HepG2 (cell line): ENCODE data around the gene PAK1IP1. TPM values are rescaled to one million over a fixed set of nuclear protein-coding genes. Genes with fewer than 3 reads are reported as not detected.

ENCODE experiments used
- MAFF ChIP-seq: IDR thresholded peaks from 2 replicates; pipeline ENCODE4 v1.6.1; 2011; ENCODE audit warnings: low read depth, low read length, improper control_type of control experiment
- MED1 ChIP-seq: sonication (generic); formaldehyde crosslinking; IDR thresholded peaks from 2 replicates; pipeline ENCODE4 v1.4.0; 2020; ENCODE audit warnings: missing genetic modification reagents
- NAIF1 ChIP-seq: sonication (generic); formaldehyde crosslinking; IDR thresholded peaks from 2 replicates; pipeline ENCODE4 v1.5.0; 2020; ENCODE audit warnings: mild to moderate bottlenecking, missing genetic modification reagents, borderline replicate concordance
- NCOR1 ChIP-seq: fragments of 200-600 bp; sonication (generic); IDR thresholded peaks from 2 replicates; pipeline ENCODE4 v1.7.0; 2017; ENCODE audit warnings: antibody characterized with exemption, low read length, borderline replicate concordance
- NR2C2 ChIP-seq: sonication (generic); formaldehyde crosslinking; IDR thresholded peaks from 2 replicates; pipeline ENCODE4 v1.4.0; 2020; ENCODE audit warnings: missing genetic modification reagents, mild to moderate bottlenecking, moderate library complexity, borderline replicate concordance
- NRL ChIP-seq: sonication (generic); formaldehyde crosslinking; IDR thresholded peaks from 2 replicates; pipeline ENCODE4 v1.5.0; 2020; ENCODE audit warnings: missing genetic modification reagents, mild to moderate bottlenecking, moderate library complexity, borderline replicate concordance
- PBX3 ChIP-seq: sonication (generic); formaldehyde crosslinking; IDR thresholded peaks from 2 replicates; pipeline ENCODE4 v1.8.1; 2023; ENCODE audit warnings: missing genetic modification reagents, inconsistent platforms, borderline replicate concordance
- TBP ChIP-seq: sonication (generic); formaldehyde crosslinking; IDR thresholded peaks from 2 replicates; pipeline ENCODE4 v1.5.0; 2020; ENCODE audit warnings: missing genetic modification reagents
- THAP9 ChIP-seq: sonication (generic); formaldehyde crosslinking; IDR thresholded peaks from 2 replicates; pipeline ENCODE4; 2020; ENCODE audit warnings: missing genetic modification reagents, mild to moderate bottlenecking, borderline replicate concordance
- U2AF2 ChIP-seq: fragments of 200-400 bp; formaldehyde crosslinking; IDR thresholded peaks from 2 replicates; pipeline ENCODE4 v1.6.1; 2017; ENCODE audit warnings: low read depth, mild to moderate bottlenecking, low read length
- ZBTB3 ChIP-seq: sonication (generic); formaldehyde crosslinking; IDR thresholded peaks from 2 replicates; pipeline ENCODE4 v1.4.0; 2020; ENCODE audit warnings: low read depth, mild to moderate bottlenecking, moderate library complexity, missing genetic modification reagents, borderline replicate concordance
- ZMYM3 ChIP-seq: sonication (generic); formaldehyde crosslinking; IDR thresholded peaks from 2 replicates; pipeline ENCODE4 v1.5.1; 2020; ENCODE audit warnings: mild to moderate bottlenecking, missing genetic modification reagents
- ZNF230 ChIP-seq: sonication (generic); formaldehyde crosslinking; IDR thresholded peaks from 2 replicates; pipeline ENCODE4 v1.4.0; 2020; ENCODE audit warnings: mild to moderate bottlenecking, missing genetic modification reagents
- ZNF256 ChIP-seq: sonication (generic); formaldehyde crosslinking; conservative IDR thresholded peaks from 2 replicates; pipeline ENCODE4 v1.4.0; 2020; ENCODE audit warnings: missing genetic modification reagents
- ZNF496 ChIP-seq: sonication (generic); formaldehyde crosslinking; IDR thresholded peaks from 2 replicates; pipeline ENCODE4 v1.8.1; 2023; ENCODE audit warnings: mild to moderate bottlenecking, moderate library complexity, missing genetic modification reagents; ENCODE audit not compliant: insufficient replicate concordance
- ZNF792 ChIP-seq: IDR thresholded peaks from 2 replicates; pipeline ENCODE4 v1.6.1; 2016
- ZNF879 ChIP-seq: sonication (generic); formaldehyde crosslinking; IDR thresholded peaks from 2 replicates; pipeline ENCODE4 v1.8.1; 2023; ENCODE audit warnings: missing genetic modification reagents
- polyA plus RNA-seq, 8 experiments: library from polyadenylated mRNA; depleted of rRNA in 3 of 8; stranded (reverse) in 7 of 8; unstranded in 1 of 8; fragments of >200 nt; fragmentation: Illumina TruSeq in 4 of 8; extraction: Trizol in 4 of 8; gene quantifications; 2 replicates each; pipeline versions ENCODE4 v1.2.1 to v1.2.3, GENCODE V29; 2011 to 2016; ENCODE audit warnings: low read depth in 4 of 8, missing spikeins in 1 of 8, mixed read lengths in 1 of 8; ENCODE audit not compliant: insufficient read depth in 1 of 8
- total RNA-seq, 5 experiments: library from RNA; depleted of rRNA; stranded (reverse); fragments of >200 nt; fragmentation: Illumina TruSeq; extraction: Trizol; gene quantifications; 2 replicates each; pipeline ENCODE4 v1.2.3, GENCODE V29; 2016; ENCODE audit warnings: low read depth in 1 of 5
- TF ChIP-seq, protein P1 (sequence below): sonication (generic); formaldehyde crosslinking; IDR thresholded peaks from 2 replicates; pipeline ENCODE4 v1.8.0; 2022; ENCODE audit warnings: mild to moderate bottlenecking, missing genetic modification reagents
- TF ChIP-seq, protein P2 (sequence below): sonication (generic); formaldehyde crosslinking; IDR thresholded peaks from 2 replicates; pipeline ENCODE4 v1.9.0; 2021; ENCODE audit warnings: missing genetic modification reagents, mild to moderate bottlenecking, borderline replicate concordance
- TF ChIP-seq, protein P3 (sequence below): sonication (generic); IDR thresholded peaks from 2 replicates; pipeline ENCODE4 v1.6.1; 2016; ENCODE audit warnings: low read depth, borderline replicate concordance
- TF ChIP-seq, protein P4 (sequence below): sonication (generic); formaldehyde crosslinking; IDR thresholded peaks from 2 replicates; pipeline ENCODE4 v1.4.0; 2020; ENCODE audit warnings: missing genetic modification reagents

PAK1IP1 gene
- total and polyA plus RNA-seq, 2 of the 13 experiments (the other 11 are each of a cell fraction or from before 2014, with no cell fraction given): 23.4 to 66.2 TPM

GRCh38 chr6:10694302-10695085 is at the start of gene PAK1IP1, which contains the start of gene C6orf52 (continued):
- peak; percentile 82 for TF ChIP-seq MED1 (CRISPR knock-in tag)
- TF ChIP-seq NRL (CRISPR knock-in tag): peak; percentile 16
- TF ChIP-seq ZMYM3 (CRISPR knock-in tag): no peak
- TF ChIP-seq, protein P1, sequence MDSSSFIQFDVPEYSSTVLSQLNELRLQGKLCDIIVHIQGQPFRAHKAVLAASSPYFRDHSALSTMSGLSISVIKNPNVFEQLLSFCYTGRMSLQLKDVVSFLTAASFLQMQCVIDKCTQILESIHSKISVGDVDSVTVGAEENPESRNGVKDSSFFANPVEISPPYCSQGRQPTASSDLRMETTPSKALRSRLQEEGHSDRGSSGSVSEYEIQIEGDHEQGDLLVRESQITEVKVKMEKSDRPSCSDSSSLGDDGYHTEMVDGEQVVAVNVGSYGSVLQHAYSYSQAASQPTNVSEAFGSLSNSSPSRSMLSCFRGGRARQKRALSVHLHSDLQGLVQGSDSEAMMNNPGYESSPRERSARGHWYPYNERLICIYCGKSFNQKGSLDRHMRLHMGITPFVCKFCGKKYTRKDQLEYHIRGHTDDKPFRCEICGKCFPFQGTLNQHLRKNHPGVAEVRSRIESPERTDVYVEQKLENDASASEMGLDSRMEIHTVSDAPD: peak; percentile 75; the same call in 1 of the 2 replicates
- no peak for TF ChIP-seq ZNF879 (CRISPR knock-in tag)
- TF ChIP-seq ZNF230 (CRISPR knock-in tag): no peak; the same call in 1 of the 2 replicates
- TF ChIP-seq, protein P2, sequence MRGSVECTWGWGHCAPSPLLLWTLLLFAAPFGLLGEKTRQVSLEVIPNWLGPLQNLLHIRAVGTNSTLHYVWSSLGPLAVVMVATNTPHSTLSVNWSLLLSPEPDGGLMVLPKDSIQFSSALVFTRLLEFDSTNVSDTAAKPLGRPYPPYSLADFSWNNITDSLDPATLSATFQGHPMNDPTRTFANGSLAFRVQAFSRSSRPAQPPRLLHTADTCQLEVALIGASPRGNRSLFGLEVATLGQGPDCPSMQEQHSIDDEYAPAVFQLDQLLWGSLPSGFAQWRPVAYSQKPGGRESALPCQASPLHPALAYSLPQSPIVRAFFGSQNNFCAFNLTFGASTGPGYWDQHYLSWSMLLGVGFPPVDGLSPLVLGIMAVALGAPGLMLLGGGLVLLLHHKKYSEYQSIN: no peak
- TF ChIP-seq NR2C2 (CRISPR knock-in tag): peak; percentile 88
- TF ChIP-seq, protein P3, sequence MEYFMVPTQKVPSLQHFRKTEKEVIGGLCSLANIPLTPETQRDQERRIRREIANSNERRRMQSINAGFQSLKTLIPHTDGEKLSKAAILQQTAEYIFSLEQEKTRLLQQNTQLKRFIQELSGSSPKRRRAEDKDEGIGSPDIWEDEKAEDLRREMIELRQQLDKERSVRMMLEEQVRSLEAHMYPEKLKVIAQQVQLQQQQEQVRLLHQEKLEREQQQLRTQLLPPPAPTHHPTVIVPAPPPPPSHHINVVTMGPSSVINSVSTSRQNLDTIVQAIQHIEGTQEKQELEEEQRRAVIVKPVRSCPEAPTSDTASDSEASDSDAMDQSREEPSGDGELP: peak; percentile 93
- TF ChIP-seq, protein P4, sequence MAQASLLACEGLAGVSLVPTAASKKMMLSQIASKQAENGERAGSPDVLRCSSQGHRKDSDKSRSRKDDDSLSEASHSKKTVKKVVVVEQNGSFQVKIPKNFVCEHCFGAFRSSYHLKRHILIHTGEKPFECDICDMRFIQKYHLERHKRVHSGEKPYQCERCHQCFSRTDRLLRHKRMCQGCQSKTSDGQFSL (CRISPR knock-in tag): no peak; the same call in 1 of the 2 replicates
- TF ChIP-seq ZNF256 (CRISPR knock-in tag): 0 out of 2 replicates have a peak, but pooled peaks have one; percentile 45
- TF ChIP-seq PBX3 (CRISPR knock-in tag): no peak
- no peak for TF ChIP-seq MAFF
- TF ChIP-seq TBP (CRISPR knock-in tag): no peak
- TF ChIP-seq U2AF2: no peak
- peak; percentile 88; the same call in 1 of the 2 replicates for TF ChIP-seq THAP9 (CRISPR knock-in tag)
- peak; percentile 75; the same call in 1 of the 2 replicates for TF ChIP-seq ZNF792 (CRISPR knock-in tag)
- TF ChIP-seq ZNF496: no peak
- peak; percentile 95 for TF ChIP-seq ZBTB3 (CRISPR knock-in tag)
- TF ChIP-seq NCOR1: no peak; the same call in 1 of the 2 replicates
- TF ChIP-seq NAIF1 (CRISPR knock-in tag): peak; percentile 47; the same call in 1 of the 2 replicates
